C4-2B (cell line): Measurements from ENCODE around the gene ELOVL2.

Experiments used
- ZFX ChIP-seq: fragments of 450-650 bp; IDR thresholded peaks from 2 replicates; pipeline ENCODE4 v1.6.1; 2017
- TF ChIP-seq, protein P1 (sequence below): fragments of 450-650 bp; conservative IDR thresholded peaks from 2 replicates; pipeline ENCODE4 v1.5.1; 2017; ENCODE audit warnings: mild to moderate bottlenecking

DNA sequence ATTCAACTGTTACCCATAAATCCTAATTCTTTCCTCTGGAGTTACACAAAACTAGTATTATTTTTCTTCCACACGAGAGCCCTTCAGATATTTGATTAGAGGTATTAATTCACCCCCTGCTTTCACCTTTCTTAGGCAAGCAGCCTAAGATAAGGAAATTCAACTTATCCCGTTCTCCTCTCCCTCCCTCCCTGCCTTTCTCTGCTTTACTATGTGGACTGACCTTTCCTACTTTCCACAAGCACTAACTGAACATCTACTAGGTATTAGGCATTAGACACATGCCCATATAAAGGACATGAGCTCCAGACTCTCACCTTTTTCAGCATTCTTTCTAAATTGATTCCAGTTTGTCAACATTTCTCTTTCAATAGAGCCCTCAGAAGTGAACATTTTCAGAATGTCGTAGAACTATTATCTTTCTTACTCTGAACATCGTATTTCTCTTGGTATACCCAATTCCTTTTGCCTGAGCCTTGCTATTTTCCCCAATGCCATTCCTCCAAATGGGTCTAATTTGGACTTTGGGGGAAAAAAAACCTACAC, 16.5 kb downstream of the ELOVL2 start:
- TF ChIP-seq, protein P1, sequence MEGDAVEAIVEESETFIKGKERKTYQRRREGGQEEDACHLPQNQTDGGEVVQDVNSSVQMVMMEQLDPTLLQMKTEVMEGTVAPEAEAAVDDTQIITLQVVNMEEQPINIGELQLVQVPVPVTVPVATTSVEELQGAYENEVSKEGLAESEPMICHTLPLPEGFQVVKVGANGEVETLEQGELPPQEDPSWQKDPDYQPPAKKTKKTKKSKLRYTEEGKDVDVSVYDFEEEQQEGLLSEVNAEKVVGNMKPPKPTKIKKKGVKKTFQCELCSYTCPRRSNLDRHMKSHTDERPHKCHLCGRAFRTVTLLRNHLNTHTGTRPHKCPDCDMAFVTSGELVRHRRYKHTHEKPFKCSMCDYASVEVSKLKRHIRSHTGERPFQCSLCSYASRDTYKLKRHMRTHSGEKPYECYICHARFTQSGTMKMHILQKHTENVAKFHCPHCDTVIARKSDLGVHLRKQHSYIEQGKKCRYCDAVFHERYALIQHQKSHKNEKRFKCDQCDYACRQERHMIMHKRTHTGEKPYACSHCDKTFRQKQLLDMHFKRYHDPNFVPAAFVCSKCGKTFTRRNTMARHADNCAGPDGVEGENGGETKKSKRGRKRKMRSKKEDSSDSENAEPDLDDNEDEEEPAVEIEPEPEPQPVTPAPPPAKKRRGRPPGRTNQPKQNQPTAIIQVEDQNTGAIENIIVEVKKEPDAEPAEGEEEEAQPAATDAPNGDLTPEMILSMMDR: no peak
- TF ChIP-seq ZFX: no peak
